Right renal pelvis (tissue), 4 donors: ENCODE results near the gene LANCL2. TPM values are rescaled to one million over a fixed set of nuclear protein-coding genes. Genes with fewer than 3 reads are reported as not detected.
"Not testable (repeated sequence)": the region's sequence is repeated elsewhere in the genome, so short reads cannot be mapped to it uniquely, and the experiment has no call there.

Experiments
- DNase-seq, 4 donors: peaks; one replicate each; pipeline ENCODE4 v3.0.0-alpha.2; 2013; ENCODE audit warnings: low read depth in 4 of 4, low spot score in 3 of 4, missing footprints in 1 of 4
- polyA plus RNA-seq, 4 donors: library from polyadenylated mRNA; unstranded; fragments of 120-200 nt; gene quantifications; one replicate each; pipeline ENCODE4 v1.2.1, GENCODE V29; 2013; ENCODE audit not compliant: insufficient read length in 4 of 4

LANCL2 gene
- polyA plus RNA-seq, 4 donors = 25.7 to 30.7 (median 30.0) TPM

- DNase-seq = no peak
Observed at GRCh38 chr7:55465691-55466090, 100.6 kb downstream of the LANCL2 start.

- no peak for DNase-seq
Observed at GRCh38 chr7:55467047-55467593, 102.0 kb downstream of the LANCL2 start.

GRCh38 chr7:55468495-55468894 is 103.4 kb downstream of the LANCL2 start:
- DNase-seq = no peak

- no peak for DNase-seq
Observed at GRCh38 chr7:55469271-55469681, 104.1 kb downstream of the LANCL2 start.

GRCh38 chr7:55469721-55470120 is 104.6 kb downstream of the LANCL2 start:
- DNase-seq = no peak

GRCh38 chr7:55470261-55470660 is 105.1 kb downstream of the LANCL2 start:
- DNase-seq = no peak

- DNase-seq = not testable (repeated sequence)
Observed at GRCh38 chr7:55471594-55471993, 106.5 kb downstream of the LANCL2 start.

- DNase-seq = not testable (repeated sequence)
Observed at GRCh38 chr7:55472406-55472805, 107.3 kb downstream of the LANCL2 start.

- DNase-seq = no peak
Observed at GRCh38 chr7:55472928-55473725, 108.0 kb downstream of the LANCL2 start.

GRCh38 chr7:55473932-55474331 is 108.8 kb downstream of the LANCL2 start:
- no peak for DNase-seq

GRCh38 chr7:55474944-55475854 is 110.1 kb downstream of the LANCL2 start:
- DNase-seq = no peak

GRCh38 chr7:55475855-55476803 is 111.0 kb downstream of the LANCL2 start:
- no peak for DNase-seq

GRCh38 chr7:55476852-55477780 is 112.0 kb downstream of the LANCL2 start:
- no peak for DNase-seq

GRCh38 chr7:55477781-55478374 is 112.7 kb downstream of the LANCL2 start:
- DNase-seq = no peak

- no peak for DNase-seq
Observed at GRCh38 chr7:55478700-55479099, 113.6 kb downstream of the LANCL2 start.

GRCh38 chr7:55481155-55481554 is 116.0 kb downstream of the LANCL2 start:
- no peak for DNase-seq

GRCh38 chr7:55483046-55483445 is 117.9 kb downstream of the LANCL2 start:
- no peak for DNase-seq
